ENCODE results near the gene PLA2G4A.

PLA2G4A gene

GRCh38 chr1:186828611-186829454 lies at the start of gene PLA2G4A:
PLA2G4A (plus strand) TSS chr1:186828949; CDS start chr1:186854355, 25,406 bp downstream.
- peak; percentile 10 for FAIRE-seq

- FAIRE-seq: no peak
These were observed 48.7 kb upstream of the PLA2G4A start for GRCh38 chr1:186780076-186780475.

- no peak for FAIRE-seq
These were observed 47.0 kb upstream of the PLA2G4A start for GRCh38 chr1:186781730-186782129.

GRCh38 chr1:186782791-186783190 lies 46.0 kb upstream of the PLA2G4A start:
- FAIRE-seq: no peak

GRCh38 chr1:186783193-186783592 lies 45.6 kb upstream of the PLA2G4A start:
- no peak for FAIRE-seq

GRCh38 chr1:186785503-186785902 lies 43.2 kb upstream of the PLA2G4A start:
- FAIRE-seq: no peak

GRCh38 chr1:186790101-186790500 lies 38.6 kb upstream of the PLA2G4A start:
- FAIRE-seq: no peak

- no peak for FAIRE-seq
These were observed 35.7 kb upstream of the PLA2G4A start for GRCh38 chr1:186792870-186793581.

- FAIRE-seq: no peak
These were observed 35.2 kb upstream of the PLA2G4A start for GRCh38 chr1:186793582-186793927.

GRCh38 chr1:186798960-186799688 lies 29.6 kb upstream of the PLA2G4A start:
- FAIRE-seq: no peak

- FAIRE-seq: no peak
These were observed 29.1 kb upstream of the PLA2G4A start for GRCh38 chr1:186799689-186800054.

- no peak for FAIRE-seq
These were observed 26.4 kb upstream of the PLA2G4A start for GRCh38 chr1:186802388-186802787.

- FAIRE-seq: no peak
These were observed 24.1 kb upstream of the PLA2G4A start for GRCh38 chr1:186804679-186805078.

- FAIRE-seq: no peak
These were observed 22.3 kb upstream of the PLA2G4A start for GRCh38 chr1:186806477-186806876.

GRCh38 chr1:186807163-186807562 lies 21.6 kb upstream of the PLA2G4A start:
- no peak for FAIRE-seq

GRCh38 chr1:186811892-186812291 lies 16.9 kb upstream of the PLA2G4A start:
- no peak for FAIRE-seq

- FAIRE-seq: no peak
These were observed 16.2 kb upstream of the PLA2G4A start for GRCh38 chr1:186812570-186812969.

- FAIRE-seq: no peak
These were observed 15.3 kb upstream of the PLA2G4A start for GRCh38 chr1:186813420-186813819.

GRCh38 chr1:186819126-186819525 lies 9.6 kb upstream of the PLA2G4A start:
- no peak for FAIRE-seq

- no peak for FAIRE-seq
These were observed 9.2 kb upstream of the PLA2G4A start for GRCh38 chr1:186819563-186819962.

GRCh38 chr1:186829686-186830587 lies 1.2 kb downstream of the PLA2G4A start:
- FAIRE-seq: no peak

GRCh38 chr1:186831168-186831567 lies 2.4 kb downstream of the PLA2G4A start:
- no peak for FAIRE-seq
